IPS-20b (cell line): ENCODE measurements around the gene QDPR.

Experiments used
- H3K27ac ChIP-seq: one replicate; pipeline ENCODE4 v1.5.1; 2013; ENCODE audit warnings: low read length
- H3K27me3 ChIP-seq: 2 replicates; pipeline ENCODE4 v1.6.1; 2013; ENCODE audit warnings: mild to moderate bottlenecking, low read length, inconsistent platforms; ENCODE audit not compliant: insufficient read depth
- H3K36me3 ChIP-seq: 2 replicates; pipeline ENCODE4 v1.6.1; 2013; ENCODE audit warnings: low read depth, mild to moderate bottlenecking, inconsistent platforms, low read length, moderate library complexity; ENCODE audit not compliant: insufficient read depth
- H3K4me1 ChIP-seq: 2 replicates; pipeline ENCODE4 v1.6.1; 2013; ENCODE audit warnings: mild to moderate bottlenecking, control low read depth, inconsistent platforms, low read length, moderate library complexity; ENCODE audit not compliant: insufficient read depth
- H3K4me3 ChIP-seq: 2 replicates; pipeline ENCODE4 v1.5.1; 2013; ENCODE audit warnings: mild to moderate bottlenecking, low read length, inconsistent platforms
- H3K9ac ChIP-seq: 2 replicates; pipeline ENCODE4 v1.6.1; 2013; ENCODE audit warnings: low read depth, mild to moderate bottlenecking, inconsistent platforms, low read length, moderate library complexity
- H3K9me3 ChIP-seq: 2 replicates; pipeline ENCODE4 v1.6.1; 2013; ENCODE audit warnings: mild to moderate bottlenecking, low read depth, low read length, inconsistent platforms; ENCODE audit not compliant: insufficient read depth

QDPR gene

DNA sequence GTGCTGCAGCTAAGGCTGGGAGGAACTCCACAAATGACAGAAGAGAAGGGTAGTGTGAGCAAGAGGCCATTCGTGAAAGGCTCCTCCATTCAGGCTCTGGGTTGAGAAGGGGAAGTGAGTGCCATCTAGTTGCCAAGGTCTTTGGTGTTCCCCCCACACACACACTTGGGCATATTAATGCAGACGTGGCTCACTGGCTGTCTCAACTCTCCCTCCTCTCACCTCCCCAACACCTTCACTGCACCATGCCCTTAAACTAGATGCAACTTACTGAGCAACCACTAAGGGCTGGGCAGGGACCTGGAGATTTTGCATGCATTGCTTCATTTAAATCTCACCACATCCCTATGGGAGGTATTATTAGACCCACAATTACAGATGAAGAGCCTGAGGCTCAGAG, 11.8 kb upstream of the QDPR start:
- Histone ChIP-seq H3K27ac (no peak overlapping the region), H3K4me1 (no peaks in the 10 kb centered on the region), H3K9ac (no peak overlapping the region), H3K27me3 (no peaks in the 10 kb centered on the region), H3K36me3 (no peaks in the 10 kb centered on the region), H3K4me3 (no peak overlapping the region), H3K9me3 (no peaks in the 10 kb centered on the region)

GRCh38 chr4:17521595-17521994, 9.7 kb upstream of the QDPR start:
- H3K27me3 ChIP-seq = no peaks in the 10 kb centered on the region
- H3K9me3 ChIP-seq = no peaks in the 10 kb centered on the region

GRCh38 chr4:17517664-17518063, 5.8 kb upstream of the QDPR start:
- Histone ChIP-seq H3K27ac (no peak overlapping the region), H3K9me3 (no peaks in the 10 kb centered on the region), H3K4me1 (no peaks in the 10 kb centered on the region; the same call in 1 of the 2 replicates), H3K4me3 (peak overlapping the region; percentile 2; the same call in 1 of the 2 replicates), H3K9ac (no peak overlapping the region; the same call in 1 of the 2 replicates), H3K27me3 (peaks cover 11% of the 10 kb centered on the region), H3K36me3 (no peaks in the 10 kb centered on the region)

More at GRCh38 chr4:17521595-17521994, 9.7 kb upstream of the QDPR start:
- H3K4me1 ChIP-seq = no peaks in the 10 kb centered on the region; the same call in 1 of the 2 replicates
- no peak overlapping the region for H3K4me3 ChIP-seq
- no peaks in the 10 kb centered on the region for H3K36me3 ChIP-seq
- no peak overlapping the region for H3K9ac ChIP-seq
- H3K27ac ChIP-seq = no peak overlapping the region

DNA sequence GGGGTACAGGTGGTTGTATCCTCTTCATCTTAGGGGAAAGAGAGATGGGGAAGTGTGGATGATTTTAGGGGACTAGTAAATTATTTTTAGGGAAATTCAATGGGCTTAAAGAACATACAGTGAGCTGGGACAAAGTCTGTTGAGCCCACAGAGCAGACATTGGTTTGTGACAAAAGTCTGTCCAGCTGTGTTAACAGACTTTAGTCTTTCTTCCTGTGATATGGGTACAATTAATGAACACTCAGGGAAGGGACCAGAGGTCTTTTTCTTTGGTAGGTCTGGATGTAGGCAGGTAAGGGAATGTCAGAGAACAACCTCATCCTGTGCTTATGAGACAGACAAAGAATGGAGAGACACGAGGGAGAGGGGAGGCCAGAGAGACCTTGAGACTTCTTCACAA, 5.1 kb upstream of the QDPR start:
- Histone ChIP-seq H3K27ac (no peak overlapping the region), H3K9ac (no peak overlapping the region; the same call in 1 of the 2 replicates)

DNA sequence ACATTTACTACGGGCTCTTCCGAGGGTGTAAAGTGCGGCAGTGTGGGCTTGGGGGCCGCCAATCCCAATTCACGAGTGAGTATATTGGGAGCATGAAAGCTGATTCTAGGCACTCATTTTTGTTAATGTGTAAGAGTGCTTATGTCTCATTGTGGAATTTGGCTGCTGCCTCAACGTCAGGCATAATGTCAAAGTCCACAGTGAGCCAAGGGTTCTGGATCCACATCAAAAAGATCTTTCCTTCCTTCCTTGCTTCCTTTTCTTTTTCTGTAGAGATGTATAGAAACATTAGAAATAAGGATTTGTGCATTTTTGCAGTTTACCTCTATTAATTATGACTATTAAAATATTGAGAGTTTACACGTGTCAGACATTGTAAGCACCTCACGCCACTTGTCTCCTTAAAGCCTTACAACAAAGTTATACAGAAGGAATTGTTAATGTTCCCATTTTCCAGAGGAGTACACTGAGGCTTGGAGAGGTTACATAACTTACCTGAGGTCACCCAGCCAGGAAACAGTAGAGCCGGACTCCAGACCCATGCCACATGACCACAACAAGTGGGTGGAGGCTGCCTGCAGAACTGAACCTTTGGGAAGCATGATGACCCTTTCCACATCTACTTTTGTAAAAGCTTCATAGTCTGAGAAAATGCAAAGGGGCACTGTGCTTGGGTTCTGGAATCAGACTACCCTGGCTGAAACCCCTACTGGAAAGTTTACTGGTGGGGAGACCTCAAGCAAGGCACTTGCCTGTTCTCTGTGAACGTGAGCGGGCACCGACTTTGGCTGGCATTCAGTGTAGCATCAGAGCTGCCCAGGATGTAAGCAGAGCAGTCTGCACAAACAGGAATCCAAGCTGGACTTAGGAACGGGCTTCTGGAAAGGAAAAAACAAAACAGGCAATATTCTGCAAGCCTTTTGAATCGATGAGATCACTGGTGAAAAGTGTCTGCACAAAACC, 3.8 kb upstream of the QDPR start:
- H3K27ac ChIP-seq = no peak overlapping the region
- no peaks in the 10 kb centered on the region for H3K36me3 ChIP-seq
- no peaks in the 10 kb centered on the region for H3K9me3 ChIP-seq
- H3K4me1 ChIP-seq = peaks cover 3% of the 10 kb centered on the region; the same call in 1 of the 2 replicates
- peaks cover 25% of the 10 kb centered on the region for H3K27me3 ChIP-seq
- H3K9ac ChIP-seq = no peak overlapping the region
- no peak overlapping the region for H3K4me3 ChIP-seq

More for the DNA sequence above, 5.1 kb upstream of the QDPR start:
- peak overlapping the region; percentile 2; the same call in 1 of the 2 replicates for H3K4me3 ChIP-seq
- no peaks in the 10 kb centered on the region for H3K9me3 ChIP-seq
- H3K4me1 ChIP-seq = no peaks in the 10 kb centered on the region; the same call in 1 of the 2 replicates
- no peaks in the 10 kb centered on the region for H3K36me3 ChIP-seq
- H3K27me3 ChIP-seq = peaks cover 14% of the 10 kb centered on the region

- Histone ChIP-seq H3K4me1 (peaks cover 3% of the 10 kb centered on the region; the same call in 1 of the 2 replicates), H3K27me3 (peaks cover 30% of the 10 kb centered on the region), H3K27ac (no peak within 1 kb of the TSS), H3K9me3 (no peaks in the 10 kb centered on the region), H3K9ac (no peak within 1 kb of the TSS), H3K36me3 (no peaks in the 10 kb centered on the region), H3K4me3 (no peak within 1 kb of the TSS)
Measured at GRCh38 chr4:17514865-17515264, 3.0 kb upstream of the QDPR start, which contains the start of gene CLRN2. Gene CLRN2 (plus strand): TSS chr4:17515165. CDS start chr4:17515267, 102 bp downstream.

GRCh38 chr4:17512973-17513665, 1.2 kb upstream of the QDPR start:
- no peak overlapping the region for H3K4me3 ChIP-seq
- H3K9ac ChIP-seq = no peak overlapping the region
- H3K36me3 ChIP-seq = no peaks in the 10 kb centered on the region
- no peak overlapping the region for H3K27ac ChIP-seq
- peaks cover 3% of the 10 kb centered on the region; the same call in 1 of the 2 replicates for H3K4me1 ChIP-seq
- H3K27me3 ChIP-seq = peaks cover 30% of the 10 kb centered on the region
- no peaks in the 10 kb centered on the region for H3K9me3 ChIP-seq

DNA sequence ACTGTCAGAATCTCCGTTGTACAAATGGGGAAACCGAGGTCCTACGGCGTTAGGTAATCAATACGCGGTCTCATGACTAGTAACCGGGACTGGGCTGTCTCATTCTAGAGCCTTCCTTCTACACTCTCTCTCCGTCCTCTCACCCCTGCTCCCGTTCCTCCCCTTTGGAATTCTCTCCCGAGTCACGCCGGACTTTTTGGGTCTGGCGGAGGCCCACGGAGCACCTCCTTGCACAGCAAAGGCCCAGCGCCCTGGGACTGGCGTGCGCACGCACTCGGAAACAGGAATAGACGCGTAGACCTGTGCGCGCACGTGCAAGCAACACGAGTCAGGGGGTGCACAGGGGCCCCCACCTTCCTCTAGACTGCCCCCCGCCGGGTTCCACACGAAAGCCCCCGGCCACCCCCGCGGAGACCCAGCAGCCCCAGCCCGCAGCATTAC, 361 bp downstream of the QDPR start:
- Histone ChIP-seq H3K9ac (peak overlapping the region; percentile 30; the same call in 1 of the 2 replicates), H3K27me3 (peaks cover 30% of the 10 kb centered on the region), H3K4me1 (peaks cover 3% of the 10 kb centered on the region; the same call in 1 of the 2 replicates), H3K9me3 (no peaks in the 10 kb centered on the region), H3K27ac (no peak overlapping the region), H3K36me3 (0 out of 2 replicates have a peak, but pooled peaks cover 3% of the 10 kb centered on the region), H3K4me3 (peak overlapping the region; percentile 64)

DNA sequence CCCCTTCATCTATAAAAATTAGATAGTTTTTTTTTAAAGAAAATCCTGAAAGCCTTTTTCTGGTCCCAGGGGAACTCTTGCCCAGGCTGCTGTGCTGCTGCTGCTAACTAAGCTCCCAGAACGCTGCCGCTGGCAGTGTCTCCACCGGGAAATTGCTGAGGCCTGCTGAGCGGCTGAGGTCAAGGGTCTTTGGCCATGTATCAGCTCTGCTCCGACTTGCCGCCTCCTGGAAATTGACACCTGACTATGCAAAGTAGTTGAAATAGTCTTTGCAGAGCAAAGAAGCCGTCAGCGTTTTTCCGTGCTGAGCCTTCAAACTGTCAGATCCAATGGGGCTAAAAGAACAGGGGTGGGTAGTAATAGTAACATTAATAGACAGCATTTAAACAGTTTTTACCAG, 839 bp downstream of the QDPR start:
- H3K27me3 ChIP-seq = peaks cover 30% of the 10 kb centered on the region
- H3K36me3 ChIP-seq = 0 out of 2 replicates have a peak, but pooled peaks cover 3% of the 10 kb centered on the region
- H3K27ac ChIP-seq = no peak overlapping the region
- peaks cover 3% of the 10 kb centered on the region; the same call in 1 of the 2 replicates for H3K4me1 ChIP-seq
- H3K9me3 ChIP-seq = no peaks in the 10 kb centered on the region
- H3K4me3 ChIP-seq = peak overlapping the region; percentile 64
- H3K9ac ChIP-seq = peak overlapping the region; percentile 30; the same call in 1 of the 2 replicates

DNA sequence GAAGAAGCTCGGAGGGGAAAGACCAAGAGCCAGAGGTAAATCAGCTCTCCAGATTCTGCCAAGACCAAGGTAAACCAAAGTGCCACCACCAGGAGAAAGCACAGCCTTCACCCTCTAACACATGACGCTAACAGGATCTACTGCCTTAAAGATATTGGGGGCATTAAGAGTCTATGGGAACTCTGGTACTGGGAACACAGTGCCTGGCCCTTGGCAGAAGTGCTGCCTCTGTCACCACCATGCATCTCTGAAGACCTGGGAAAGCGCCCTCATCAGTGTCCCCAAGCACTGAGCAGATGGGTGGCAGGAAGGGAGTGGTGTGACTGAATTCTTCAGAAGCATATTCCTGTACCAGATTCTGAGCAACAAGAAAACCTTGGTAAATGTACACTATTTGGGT, 1.3 kb downstream of the QDPR start:
- no peak overlapping the region for H3K27ac ChIP-seq
- no peak overlapping the region for H3K9ac ChIP-seq
- peaks cover 3% of the 10 kb centered on the region; the same call in 1 of the 2 replicates for H3K4me1 ChIP-seq
- H3K4me3 ChIP-seq = peak overlapping the region; percentile 64; the same call in 1 of the 2 replicates
- 0 out of 2 replicates have a peak, but pooled peaks cover 3% of the 10 kb centered on the region for H3K36me3 ChIP-seq
- H3K27me3 ChIP-seq = peaks cover 30% of the 10 kb centered on the region
- no peaks in the 10 kb centered on the region for H3K9me3 ChIP-seq

DNA sequence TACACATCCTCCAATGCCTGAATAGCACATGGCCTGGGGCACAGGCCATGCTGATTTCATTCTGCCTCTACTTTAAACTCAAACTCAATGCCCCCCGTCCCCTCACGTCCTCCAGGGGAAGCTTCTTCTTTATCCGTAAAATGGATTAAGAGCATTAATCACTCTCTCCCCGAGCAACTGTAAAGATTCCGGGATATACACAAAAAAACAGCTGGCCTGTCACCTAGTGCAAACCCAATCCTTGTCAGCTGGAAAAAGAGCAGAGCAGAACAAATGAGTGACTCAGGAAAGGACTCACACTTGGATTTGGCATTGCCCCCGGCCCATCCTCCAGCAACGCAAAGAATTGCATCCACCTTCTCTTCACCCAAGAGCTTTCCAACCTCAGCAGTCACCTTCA, 7.8 kb downstream of the QDPR start:
- H3K36me3 ChIP-seq = peaks cover 23% of the 10 kb centered on the region
- H3K4me1 ChIP-seq = no peaks in the 10 kb centered on the region
- H3K9me3 ChIP-seq = no peaks in the 10 kb centered on the region
- no peaks in the 10 kb centered on the region for H3K27me3 ChIP-seq
- H3K4me3 ChIP-seq = no peak overlapping the region
- H3K9ac ChIP-seq = no peak overlapping the region
- no peak overlapping the region for H3K27ac ChIP-seq
